Prostate gland (tissue), 2 donors: ENCODE results near the gene ZSCAN10.

Experiments
- POLR2A ChIP-seq: fragments of 450-650 bp; IDR thresholded peaks from one replicate; pipeline ENCODE4 v1.6.1; 2016; ENCODE audit warnings: antibody characterized with exemption, mild to moderate bottlenecking
- POLR2AphosphoS5 ChIP-seq: sonication (generic); formaldehyde crosslinking; IDR thresholded peaks from one replicate; pipeline ENCODE4 v1.6.1; 2017; ENCODE audit warnings: antibody characterized with exemption
- TF ChIP-seq, protein P1 (sequence below), 4 experiments: fragments of 200-600 bp in 2 of 4; fragments of 450-650 bp in 2 of 4; sonication (generic) in 2 of 4; IDR thresholded peaks; 1 replicate in 3 of 4; 2 replicates in 1 of 4; pipeline ENCODE4 v1.5.1; 2016 to 2019; ENCODE audit warnings: antibody characterized with exemption in 4 of 4, mild to moderate bottlenecking in 2 of 4, moderate library complexity in 2 of 4

DNA sequence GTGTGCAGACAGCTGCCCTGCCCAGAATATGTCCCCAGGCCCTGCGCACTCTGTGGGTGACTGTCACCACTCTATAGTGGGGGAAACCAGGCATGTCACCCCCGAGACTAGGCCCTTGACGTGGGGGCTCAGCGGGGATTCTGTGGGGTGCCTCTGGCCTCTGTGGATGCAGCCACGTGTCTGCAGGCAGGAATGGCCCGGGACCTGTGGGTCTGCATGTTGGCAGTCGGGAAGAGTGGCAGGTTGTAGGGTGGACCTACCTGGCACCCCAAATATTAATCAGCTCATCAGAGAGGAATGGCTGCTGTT is 32.7 kb downstream of the ZSCAN10 start:
- TF ChIP-seq, protein P1, sequence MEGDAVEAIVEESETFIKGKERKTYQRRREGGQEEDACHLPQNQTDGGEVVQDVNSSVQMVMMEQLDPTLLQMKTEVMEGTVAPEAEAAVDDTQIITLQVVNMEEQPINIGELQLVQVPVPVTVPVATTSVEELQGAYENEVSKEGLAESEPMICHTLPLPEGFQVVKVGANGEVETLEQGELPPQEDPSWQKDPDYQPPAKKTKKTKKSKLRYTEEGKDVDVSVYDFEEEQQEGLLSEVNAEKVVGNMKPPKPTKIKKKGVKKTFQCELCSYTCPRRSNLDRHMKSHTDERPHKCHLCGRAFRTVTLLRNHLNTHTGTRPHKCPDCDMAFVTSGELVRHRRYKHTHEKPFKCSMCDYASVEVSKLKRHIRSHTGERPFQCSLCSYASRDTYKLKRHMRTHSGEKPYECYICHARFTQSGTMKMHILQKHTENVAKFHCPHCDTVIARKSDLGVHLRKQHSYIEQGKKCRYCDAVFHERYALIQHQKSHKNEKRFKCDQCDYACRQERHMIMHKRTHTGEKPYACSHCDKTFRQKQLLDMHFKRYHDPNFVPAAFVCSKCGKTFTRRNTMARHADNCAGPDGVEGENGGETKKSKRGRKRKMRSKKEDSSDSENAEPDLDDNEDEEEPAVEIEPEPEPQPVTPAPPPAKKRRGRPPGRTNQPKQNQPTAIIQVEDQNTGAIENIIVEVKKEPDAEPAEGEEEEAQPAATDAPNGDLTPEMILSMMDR (IDR thresholded peaks at IDR 0.05), result no peak
- TF ChIP-seq POLR2A, result no peak
- TF ChIP-seq POLR2AphosphoS5, result no peak
